SU-DHL-6 (cell line): Measurements from ENCODE around the gene VSTM2A.

Source experiments
- H2AFZ ChIP-seq: fragments of 200-600 bp; sonication (generic); 2 replicates; pipeline ENCODE4 v1.6.1; 2014; ENCODE audit warnings: low read depth, mild to moderate bottlenecking, moderate library complexity, mixed read lengths, antibody characterized with exemption, low read length; ENCODE audit not compliant: severe bottlenecking
- H3F3A ChIP-seq: fragments of 200-600 bp; shearing (Covaris generic); 2 replicates; pipeline ENCODE4 v1.6.0; 2016; ENCODE audit warnings: antibody characterized with exemption, mild to moderate bottlenecking; ENCODE audit not compliant: insufficient read depth
- H3K27ac ChIP-seq: fragments of 200-600 bp; sonication (generic); 2 replicates; pipeline ENCODE4 v1.5.1; 2016; ENCODE audit warnings: low read depth, mild to moderate bottlenecking, low read length, moderate library complexity, mixed read lengths
- H3K27me3 ChIP-seq: fragments of 200-600 bp; sonication (generic), shearing (Covaris generic); 2 replicates; pipeline ENCODE4 v1.6.0; 2014; ENCODE audit warnings: mild to moderate bottlenecking, low read length
- H3K36me3 ChIP-seq: fragments of 200-600 bp; sonication (generic); 2 replicates; pipeline ENCODE4 v1.6.1; 2014; ENCODE audit warnings: mild to moderate bottlenecking, low read length, mixed read lengths
- H3K4me2 ChIP-seq: fragments of 300-600, 200-600 bp; shearing (Covaris generic), sonication (generic); 2 replicates; pipeline ENCODE4 v1.6.0; 2014; ENCODE audit warnings: low read length, low read depth, mild to moderate bottlenecking; ENCODE audit not compliant: poor library complexity, severe bottlenecking
- H3K4me3 ChIP-seq: fragments of 200-600 bp; sonication (generic); 2 replicates; pipeline ENCODE4 v1.5.1; 2014; ENCODE audit warnings: antibody characterized with exemption, low read length, mild to moderate bottlenecking, mixed read lengths; ENCODE audit not compliant: insufficient read depth, poor library complexity, severe bottlenecking
- H3K79me2 ChIP-seq: fragments of 200-600 bp; sonication (generic); 2 replicates; pipeline ENCODE4 v1.6.1; 2014; ENCODE audit warnings: mild to moderate bottlenecking, low read length, moderate library complexity; ENCODE audit not compliant: insufficient read depth
- H3K9ac ChIP-seq: fragments of 200-600 bp; sonication (generic); 2 replicates; pipeline ENCODE4 v1.7.0; 2014; ENCODE audit warnings: mild to moderate bottlenecking, low read length
- H3K9me2 ChIP-seq: fragments of 200-600 bp; sonication (generic); replicated peaks from 2 replicates; pipeline ENCODE4 v1.6.1; 2014; ENCODE audit warnings: low read length; ENCODE audit not compliant: insufficient read depth
- H3K9me3 ChIP-seq: fragments of 200-600 bp; sonication (generic); 2 replicates; pipeline ENCODE4 v1.6.1; 2014; ENCODE audit warnings: low read length, mixed read lengths; ENCODE audit not compliant: insufficient read depth
- H4K20me1 ChIP-seq: fragments of 200-600 bp; sonication (generic); 2 replicates; pipeline ENCODE4 v1.6.1; 2014; ENCODE audit warnings: low read depth, mild to moderate bottlenecking, antibody characterized with exemption, low read length, moderate library complexity, mixed read lengths
- CTCF ChIP-seq: fragments of 200-600 bp; sonication (generic); IDR thresholded peaks from one replicate; pipeline ENCODE4 v1.5.1; 2017; ENCODE audit warnings: antibody characterized with exemption, mild to moderate bottlenecking, low read length, moderate library complexity; ENCODE audit not compliant: insufficient read depth, poor library complexity, severe bottlenecking
- EZH2phosphoT487 ChIP-seq: fragments of 200-600 bp; sonication (generic), shearing (Covaris generic); conservative IDR thresholded peaks from 2 replicates; pipeline ENCODE4 v1.6.1; 2018; ENCODE audit warnings: mild to moderate bottlenecking, antibody characterized with exemption, low read length, moderate library complexity, mixed read lengths

Gene VSTM2A

DNA sequence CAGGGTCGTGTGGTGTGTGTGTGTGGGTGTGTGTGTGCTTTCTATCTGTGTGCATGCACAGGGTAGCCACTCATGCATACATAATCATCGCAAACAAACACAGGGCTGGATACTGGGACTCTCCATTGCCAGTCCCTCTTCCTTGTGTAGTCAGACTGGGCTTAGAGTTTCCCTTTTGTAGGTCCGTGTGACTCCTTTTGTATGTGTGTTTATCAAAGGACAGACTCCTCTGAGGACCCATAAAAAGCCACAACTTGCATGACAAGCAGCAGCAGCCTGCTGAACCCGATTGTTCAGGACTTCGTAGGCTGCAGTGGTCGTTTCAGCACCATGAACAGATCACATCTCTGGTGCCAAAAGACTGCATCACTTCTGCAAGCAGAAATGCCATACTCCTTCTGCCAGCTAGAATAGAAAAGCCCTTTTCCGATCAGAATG is 895 bp downstream of the VSTM2A start:
- Histone ChIP-seq H3K4me2 (no peak overlapping the region), H3K9ac (no peak overlapping the region), H3K4me3 (no peak overlapping the region), H3F3A (no peaks in the 10 kb centered on the region), H3K9me2 (no peaks in the 10 kb centered on the region), H4K20me1 (no peaks in the 10 kb centered on the region), H2AFZ (no peak overlapping the region), H3K27me3 (no peaks in the 10 kb centered on the region), H3K27ac (no peak overlapping the region), H3K36me3 (no peaks in the 10 kb centered on the region), H3K79me2 (no peaks in the 10 kb centered on the region), H3K9me3 (no peaks in the 10 kb centered on the region)
- TF ChIP-seq EZH2phosphoT487 (no peak), CTCF (no peak)

- H4K20me1 ChIP-seq, result no peaks in the 10 kb centered on the region
- H3K79me2 ChIP-seq, result no peaks in the 10 kb centered on the region
- no peaks in the 10 kb centered on the region for H3K9me2 ChIP-seq
- H3K27ac ChIP-seq, result no peak overlapping the region
- H3F3A ChIP-seq, result no peaks in the 10 kb centered on the region
- no peaks in the 10 kb centered on the region for H3K27me3 ChIP-seq
- H2AFZ ChIP-seq, result no peak overlapping the region
- no peak overlapping the region for H3K4me2 ChIP-seq
- no peak overlapping the region for H3K4me3 ChIP-seq
- H3K9me3 ChIP-seq, result no peaks in the 10 kb centered on the region
- H3K36me3 ChIP-seq, result no peaks in the 10 kb centered on the region
- H3K9ac ChIP-seq, result no peak overlapping the region
- no peak for TF ChIP-seq EZH2phosphoT487
These were observed 2.0 kb downstream of the VSTM2A start for GRCh38 chr7:54544149-54544526.

- Histone ChIP-seq H3K9me2 (no peaks in the 10 kb centered on the region), H3K4me2 (no peak overlapping the region), H3K9ac (no peak overlapping the region), H3K36me3 (no peaks in the 10 kb centered on the region), H3F3A (no peaks in the 10 kb centered on the region), H2AFZ (no peak overlapping the region), H3K9me3 (no peaks in the 10 kb centered on the region), H3K27me3 (no peaks in the 10 kb centered on the region), H3K79me2 (no peaks in the 10 kb centered on the region), H3K27ac (no peak overlapping the region), H3K4me3 (no peak overlapping the region), H4K20me1 (no peaks in the 10 kb centered on the region)
- TF ChIP-seq EZH2phosphoT487, result no peak
- TF ChIP-seq CTCF, result no peak
These were observed 2.5 kb downstream of the VSTM2A start for GRCh38 chr7:54544527-54545240.

DNA sequence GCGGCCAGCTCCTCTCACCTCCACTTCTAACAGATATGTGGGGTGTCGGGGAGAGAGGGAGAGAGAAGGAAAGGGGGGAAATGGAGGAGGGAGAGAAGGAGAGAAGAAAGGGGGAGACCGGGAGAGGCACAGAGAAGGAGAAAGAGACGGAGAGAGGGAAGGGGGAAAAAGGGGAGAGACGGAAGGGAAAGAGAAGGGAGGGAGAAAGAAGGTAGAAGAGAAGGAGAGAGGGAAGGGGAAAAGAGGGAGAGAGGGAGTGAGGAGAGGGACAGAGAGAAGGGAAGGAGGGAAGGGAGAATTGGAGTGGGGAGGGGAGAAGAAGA is 3.0 kb downstream of the VSTM2A start:
- Histone ChIP-seq H3K36me3 (no peaks in the 10 kb centered on the region), H3K9me3 (no peaks in the 10 kb centered on the region), H3K9me2 (no peaks in the 10 kb centered on the region), H3K9ac (no peak overlapping the region), H4K20me1 (no peaks in the 10 kb centered on the region), H3K4me3 (no peak overlapping the region), H2AFZ (no peak overlapping the region), H3K27me3 (no peaks in the 10 kb centered on the region), H3K4me2 (no peak overlapping the region), H3F3A (no peaks in the 10 kb centered on the region), H3K79me2 (no peaks in the 10 kb centered on the region), H3K27ac (no peak overlapping the region)
- TF ChIP-seq CTCF, result no peak
- TF ChIP-seq EZH2phosphoT487, result no peak
